C1 segment of cervical spinal cord (tissue), 14 donors: ENCODE measurements around the gene KLF13.

ENCODE experiments used
- DNase-seq, 14 donors: peaks; one replicate each; lab custom pipeline; 2025; lab: John Stamatoyannopoulos, UW

Gene KLF13

GRCh38 chr15:31379042-31379441, 52.4 kb downstream of the KLF13 start:
- no peak for DNase-seq

- DNase-seq = no peak
Measured at GRCh38 chr15:31379577-31379976, 52.9 kb downstream of the KLF13 start.

GRCh38 chr15:31381801-31382712, 55.4 kb downstream of the KLF13 start:
- no peak for DNase-seq

GRCh38 chr15:31382713-31383045, 56.0 kb downstream of the KLF13 start:
- DNase-seq = no peak

GRCh38 chr15:31383139-31383538, 56.5 kb downstream of the KLF13 start:
- DNase-seq = no peak

GRCh38 chr15:31384568-31384967, 57.9 kb downstream of the KLF13 start:
- DNase-seq = no peak

- no peak for DNase-seq
Measured at GRCh38 chr15:31385736-31386135, 59.1 kb downstream of the KLF13 start.

- DNase-seq = no peak
Measured at GRCh38 chr15:31387092-31387478, 60.5 kb downstream of the KLF13 start.

GRCh38 chr15:31387479-31388118, 61.0 kb downstream of the KLF13 start:
- DNase-seq = peak in 2 of 14 donors; percentile 18 to 81

GRCh38 chr15:31389576-31389975, 62.9 kb downstream of the KLF13 start:
- no peak for DNase-seq

GRCh38 chr15:31390029-31390428, 63.4 kb downstream of the KLF13 start:
- DNase-seq = no peak

GRCh38 chr15:31390777-31391486, 64.3 kb downstream of the KLF13 start:
- no peak for DNase-seq

- DNase-seq = peak in 7 of 14 donors; percentile 18 to 70 (median 40)
Measured at GRCh38 chr15:31391687-31392671, 65.3 kb downstream of the KLF13 start.

GRCh38 chr15:31392761-31393401, 66.2 kb downstream of the KLF13 start:
- DNase-seq = peak in 1 of 14 donors; percentile 49

- DNase-seq = no peak
Measured at GRCh38 chr15:31393444-31394091, 66.9 kb downstream of the KLF13 start.

GRCh38 chr15:31396881-31397560, 70.4 kb downstream of the KLF13 start:
- peak in 5 of 14 donors; percentile 33 to 66 (median 39) for DNase-seq

- peak in 1 of 14 donors; percentile 28 for DNase-seq
Measured at GRCh38 chr15:31397851-31398661, 71.4 kb downstream of the KLF13 start.

- no peak for DNase-seq
Measured at GRCh38 chr15:31398677-31399301, 72.2 kb downstream of the KLF13 start.
